ENCODE measurements around the gene PPP3CB.

GRCh38 chr10:73449113-73449512, 46.7 kb downstream of the PPP3CB start:
- TF ChIP-seq CTCF (IDR thresholded peaks at IDR 0.05) (no peak), EP300 (IDR thresholded peaks at IDR 0.05) (no peak), POLR2A (IDR thresholded peaks at IDR 0.05) (no peak)
